ENCODE measurements around the gene SMC1B. TPM values are rescaled to one million over a fixed set of nuclear protein-coding genes. Genes with fewer than 3 reads are reported as not detected.

The SMC1B gene
- total RNA-seq, 1 experiment from 2014 or later = 0.10 TPM

GRCh38 chr22:45453764-45454163, 40.4 kb upstream of the SMC1B start:
- Histone ChIP-seq H3K9me3 (ENCODE audit: control insufficient read depth, insufficient read depth, low read depth, low read length) (no peaks in the 10 kb centered on the region), H3K27me3 (ENCODE audit: control insufficient read depth, insufficient read depth, low read length) (no peaks in the 10 kb centered on the region), H3K36me3 (ENCODE audit: control insufficient read depth, insufficient read depth, low read length) (no peaks in the 10 kb centered on the region), H3K27ac (ENCODE audit: low read length) (no peak overlapping the region), H3K4me1 (ENCODE audit: control insufficient read depth, insufficient read depth, low read length) (no peaks in the 10 kb centered on the region), H3K4me3 (ENCODE audit: low read depth in 2 of 2, low read length in 2 of 2) (no peak overlapping the region)
- intact Hi-C loops (cut with micrococcal nuclease; ENCODE audit: unreplicated experiment) = loop anchor here (1.0 kb wide), 1 partner anchor 44 kb away; no protein-coding TSS in a partner anchor
- POLR2A ChIA-PET = no interaction called here
- TF ChIP-seq, protein P1, sequence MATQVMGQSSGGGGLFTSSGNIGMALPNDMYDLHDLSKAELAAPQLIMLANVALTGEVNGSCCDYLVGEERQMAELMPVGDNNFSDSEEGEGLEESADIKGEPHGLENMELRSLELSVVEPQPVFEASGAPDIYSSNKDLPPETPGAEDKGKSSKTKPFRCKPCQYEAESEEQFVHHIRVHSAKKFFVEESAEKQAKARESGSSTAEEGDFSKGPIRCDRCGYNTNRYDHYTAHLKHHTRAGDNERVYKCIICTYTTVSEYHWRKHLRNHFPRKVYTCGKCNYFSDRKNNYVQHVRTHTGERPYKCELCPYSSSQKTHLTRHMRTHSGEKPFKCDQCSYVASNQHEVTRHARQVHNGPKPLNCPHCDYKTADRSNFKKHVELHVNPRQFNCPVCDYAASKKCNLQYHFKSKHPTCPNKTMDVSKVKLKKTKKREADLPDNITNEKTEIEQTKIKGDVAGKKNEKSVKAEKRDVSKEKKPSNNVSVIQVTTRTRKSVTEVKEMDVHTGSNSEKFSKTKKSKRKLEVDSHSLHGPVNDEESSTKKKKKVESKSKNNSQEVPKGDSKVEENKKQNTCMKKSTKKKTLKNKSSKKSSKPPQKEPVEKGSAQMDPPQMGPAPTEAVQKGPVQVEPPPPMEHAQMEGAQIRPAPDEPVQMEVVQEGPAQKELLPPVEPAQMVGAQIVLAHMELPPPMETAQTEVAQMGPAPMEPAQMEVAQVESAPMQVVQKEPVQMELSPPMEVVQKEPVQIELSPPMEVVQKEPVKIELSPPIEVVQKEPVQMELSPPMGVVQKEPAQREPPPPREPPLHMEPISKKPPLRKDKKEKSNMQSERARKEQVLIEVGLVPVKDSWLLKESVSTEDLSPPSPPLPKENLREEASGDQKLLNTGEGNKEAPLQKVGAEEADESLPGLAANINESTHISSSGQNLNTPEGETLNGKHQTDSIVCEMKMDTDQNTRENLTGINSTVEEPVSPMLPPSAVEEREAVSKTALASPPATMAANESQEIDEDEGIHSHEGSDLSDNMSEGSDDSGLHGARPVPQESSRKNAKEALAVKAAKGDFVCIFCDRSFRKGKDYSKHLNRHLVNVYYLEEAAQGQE (IDR thresholded peaks at IDR 0.05; ENCODE audit: insufficient read depth in 1 of 2, low read depth in 2 of 2, low read length in 1 of 2) = no peak
- BruUV-seq (replicated peaks) = no TSS peak
- DNase-seq (ENCODE audit: low read depth, low spot score) (no peak), ATAC-seq (no peak)
- CTCF ChIA-PET = no interaction called here
- in situ Hi-C loops (cut with HindIII; ENCODE audit: low pct_unique_long_range_greater_than_20kb, low sequenced_read_pairs) = no loop called here

DNA sequence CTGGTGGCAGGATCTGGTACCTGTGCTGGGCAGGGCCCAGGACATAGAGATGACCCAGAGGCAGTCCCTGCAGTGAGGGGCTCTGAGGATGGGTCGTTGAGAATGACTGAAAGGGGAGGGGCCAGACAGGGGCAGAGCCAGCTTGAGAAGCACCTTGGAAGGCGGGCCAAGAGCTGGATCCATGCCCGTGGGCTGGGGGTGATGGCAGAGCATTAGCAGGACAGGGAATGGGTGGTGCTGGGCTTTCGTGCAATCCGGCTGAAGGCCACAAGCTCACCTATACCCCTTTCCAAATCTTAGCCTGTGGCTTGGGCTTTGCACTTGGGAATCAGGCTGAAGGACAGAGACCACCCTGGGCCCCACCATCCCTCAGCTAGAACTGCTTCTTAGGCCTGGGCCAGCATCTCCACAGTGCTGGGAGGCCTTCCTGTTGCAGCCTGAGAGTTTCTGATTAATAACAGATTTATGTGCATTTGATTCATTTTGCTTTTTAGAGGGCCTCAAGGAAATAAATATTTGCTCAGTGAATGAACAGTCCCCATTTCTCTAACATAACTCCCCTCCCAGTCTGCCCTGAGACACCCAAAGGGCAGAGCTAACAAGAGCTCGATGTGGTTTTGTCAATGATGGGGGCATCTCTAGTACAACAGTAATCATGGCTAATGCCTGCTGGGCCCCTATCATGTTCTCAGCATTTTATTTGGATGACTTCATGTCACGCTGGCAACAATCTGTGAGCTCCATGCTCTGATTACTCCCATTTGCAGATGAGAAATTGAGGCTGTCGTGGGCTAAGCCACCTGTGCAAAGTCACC, 39.4 kb upstream of the SMC1B start:
- ATAC-seq = no peak
- H3K36me3 ChIP-seq (ENCODE audit: control insufficient read depth, insufficient read depth, low read length) = no peaks in the 10 kb centered on the region
- no peak overlapping the region for H3K27ac ChIP-seq (ENCODE audit: low read length)
- intact Hi-C loops (cut with micrococcal nuclease; ENCODE audit: unreplicated experiment) = no loop called here
- no peak overlapping the region for H3K4me3 ChIP-seq (ENCODE audit: low read depth in 2 of 2, low read length in 2 of 2)
- BruUV-seq (replicated peaks) = no TSS peak
- no peaks in the 10 kb centered on the region for H3K27me3 ChIP-seq (ENCODE audit: control insufficient read depth, insufficient read depth, low read length)
- TF ChIP-seq TCF7L2 (IDR thresholded peaks at IDR 0.05; ENCODE audit: low read depth, low read length) = no peak
- no peak for TF ChIP-seq SIN3A (IDR thresholded peaks at IDR 0.05; ENCODE audit: borderline replicate concordance, insufficient read depth, low read depth, low read length)
- TF ChIP-seq, protein P1 (IDR thresholded peaks at IDR 0.05; ENCODE audit: insufficient read depth in 1 of 2, low read depth in 2 of 2, low read length in 1 of 2) = no peak
- TF ChIP-seq POLR2AphosphoS5 (IDR thresholded peaks at IDR 0.05; ENCODE audit: low read depth, low read length) = no peak
- TF ChIP-seq, protein P2, sequence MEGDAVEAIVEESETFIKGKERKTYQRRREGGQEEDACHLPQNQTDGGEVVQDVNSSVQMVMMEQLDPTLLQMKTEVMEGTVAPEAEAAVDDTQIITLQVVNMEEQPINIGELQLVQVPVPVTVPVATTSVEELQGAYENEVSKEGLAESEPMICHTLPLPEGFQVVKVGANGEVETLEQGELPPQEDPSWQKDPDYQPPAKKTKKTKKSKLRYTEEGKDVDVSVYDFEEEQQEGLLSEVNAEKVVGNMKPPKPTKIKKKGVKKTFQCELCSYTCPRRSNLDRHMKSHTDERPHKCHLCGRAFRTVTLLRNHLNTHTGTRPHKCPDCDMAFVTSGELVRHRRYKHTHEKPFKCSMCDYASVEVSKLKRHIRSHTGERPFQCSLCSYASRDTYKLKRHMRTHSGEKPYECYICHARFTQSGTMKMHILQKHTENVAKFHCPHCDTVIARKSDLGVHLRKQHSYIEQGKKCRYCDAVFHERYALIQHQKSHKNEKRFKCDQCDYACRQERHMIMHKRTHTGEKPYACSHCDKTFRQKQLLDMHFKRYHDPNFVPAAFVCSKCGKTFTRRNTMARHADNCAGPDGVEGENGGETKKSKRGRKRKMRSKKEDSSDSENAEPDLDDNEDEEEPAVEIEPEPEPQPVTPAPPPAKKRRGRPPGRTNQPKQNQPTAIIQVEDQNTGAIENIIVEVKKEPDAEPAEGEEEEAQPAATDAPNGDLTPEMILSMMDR (IDR thresholded peaks at IDR 0.05) = no peak
- in situ Hi-C loops (cut with HindIII; ENCODE audit: low pct_unique_long_range_greater_than_20kb, low sequenced_read_pairs) = no loop called here
- H3K4me1 ChIP-seq (ENCODE audit: control insufficient read depth, insufficient read depth, low read length) = no peaks in the 10 kb centered on the region
- POLR2A ChIA-PET = no interaction called here
- CTCF ChIA-PET = interaction anchor here (1.0 kb wide), 1 partner anchor 415 kb away, joined by 3 read pairs; no protein-coding TSS in a partner anchor
- DNase-seq (ENCODE audit: low read depth, low spot score) = no peak
- H3K9me3 ChIP-seq (ENCODE audit: control insufficient read depth, insufficient read depth, low read depth, low read length) = no peaks in the 10 kb centered on the region
